H1 (cell line): Measurements from ENCODE around the gene STAT4. TPM values are rescaled to one million over a fixed set of nuclear protein-coding genes. Genes with fewer than 3 reads are reported as not detected.

ENCODE experiments used
- CTCF ChIA-PET: fragments of 300-600 bp; sonication (Branson Sonifier 250); formaldehyde crosslinking; loops from one replicate; lab custom pipeline; 2021; ENCODE audit not compliant: partially characterized antibody; lab: Charles Lee
- POLR2A ChIA-PET: fragments of 300-600 bp; sonication (Branson Sonifier 250); formaldehyde crosslinking; loops from one replicate; lab custom pipeline; 2021; ENCODE audit warnings: inconsistent platforms; ENCODE audit not compliant: partially characterized antibody; lab: Charles Lee
- DNase-seq, 2 experiments: peaks; one replicate each; pipeline versions ENCODE4 v3.0.0 to v3.0.0-alpha.2; 2010 to 2022; ENCODE audit warnings: low spot score in 2 of 2, low read depth in 1 of 2, mixed read lengths in 1 of 2
- FAIRE-seq: peaks from 2 replicates; lab custom pipeline; 2011; peaks lifted over from hg19 to GRCh38; lab: Jason Lieb, UNC
- H2AFZ ChIP-seq: 2 replicates; pipeline ENCODE4 v1.8.1; 2012; ENCODE audit warnings: low read length, inconsistent platforms
- H2AK5ac ChIP-seq: 2 replicates; pipeline ENCODE4 v1.6.1; 2013; ENCODE audit warnings: low read depth, low read length
- H2BK120ac ChIP-seq: replicated peaks from 2 replicates; pipeline ENCODE3; 2013; ENCODE audit warnings: low read depth, low read length, inconsistent platforms
- H2BK12ac ChIP-seq: 2 replicates; pipeline ENCODE4 v1.6.1; 2013; ENCODE audit warnings: low read depth, low read length
- H2BK15ac ChIP-seq: 2 replicates; pipeline ENCODE4 v1.6.1; 2013; ENCODE audit warnings: low read length
- H2BK20ac ChIP-seq: 2 replicates; pipeline ENCODE4 v1.6.1; 2013; ENCODE audit warnings: low read length
- H2BK5ac ChIP-seq: 2 replicates; pipeline ENCODE4 v1.6.1; 2013; ENCODE audit warnings: low read depth, low read length
- H3K14ac ChIP-seq: 2 replicates; pipeline ENCODE4 v1.6.1; 2013; ENCODE audit warnings: inconsistent platforms; ENCODE audit not compliant: insufficient read length
- H3K18ac ChIP-seq: 2 replicates; pipeline ENCODE4 v1.6.1; 2013; ENCODE audit warnings: low read length; ENCODE audit errors: extremely low read depth
- H3K23ac ChIP-seq: 2 replicates; pipeline ENCODE4 v1.6.1; 2013; ENCODE audit warnings: inconsistent platforms; ENCODE audit not compliant: insufficient read length
- H3K23me2 ChIP-seq: 2 replicates; pipeline ENCODE4 v1.6.1; 2013; ENCODE audit warnings: low read depth, low read length
- H3K27ac ChIP-seq: 2 replicates; pipeline ENCODE4 v1.6.1; 2011; ENCODE audit warnings: low read depth, low read length, inconsistent platforms
- H3K27me3 ChIP-seq, 4 experiments: replicated peaks in 1 of 4; 1 replicate in 1 of 4; 2 replicates in 3 of 4; pipeline versions ENCODE4 v1.6.1 to v1.8.1; 2011 to 2013; ENCODE audit warnings: low read length in 3 of 4, mild to moderate bottlenecking in 3 of 4, inconsistent platforms in 2 of 4, mixed read lengths in 2 of 4, moderate library complexity in 1 of 4; ENCODE audit not compliant: control insufficient read depth in 3 of 4, insufficient read depth in 3 of 4; ENCODE audit errors: extremely low read depth in 1 of 4
- H3K36me3 ChIP-seq, 4 experiments: 2 replicates each; pipeline versions ENCODE4 v1.6.1 to v1.8.1; 2011 to 2013; ENCODE audit warnings: mild to moderate bottlenecking in 4 of 4, low read length in 3 of 4, moderate library complexity in 2 of 4, control low read depth in 1 of 4, inconsistent platforms in 1 of 4; ENCODE audit not compliant: insufficient read depth in 4 of 4, control insufficient read depth in 2 of 4
- H3K4ac ChIP-seq: replicated peaks from 2 replicates; pipeline ENCODE3; 2013; ENCODE audit warnings: low read length, low read depth, mixed read lengths, inconsistent platforms; ENCODE audit not compliant: insufficient read length
- H3K4me1 ChIP-seq, 4 experiments: replicated peaks in 1 of 4; 1 replicate in 1 of 4; 2 replicates in 3 of 4; pipeline versions ENCODE4 v1.6.1 to v1.8.1; 2011 to 2013; ENCODE audit warnings: low read length in 3 of 4, inconsistent platforms in 2 of 4, mixed read lengths in 1 of 4; ENCODE audit not compliant: insufficient read depth in 4 of 4, control insufficient read depth in 3 of 4
- H3K4me2 ChIP-seq, 2 experiments: 2 replicates each; pipeline versions ENCODE4 v1.6.1 to v1.8.1; 2011 to 2013; ENCODE audit warnings: low read depth in 2 of 2, low read length in 2 of 2, control low read depth in 1 of 2, inconsistent platforms in 1 of 2, mild to moderate bottlenecking in 1 of 2; ENCODE audit not compliant: insufficient read depth in 1 of 2
- H3K4me3 ChIP-seq, 4 experiments: fragments of 200-600, 300-600 bp in 1 of 4; sonication (generic), shearing (Covaris generic), sonication (Bioruptor Twin) in 1 of 4; 2 replicates each; pipeline versions ENCODE4 v1.5.1 to v1.8.1; 2011 to 2016; ENCODE audit warnings: low read length in 4 of 4, low read depth in 3 of 4, control low read depth in 2 of 4, inconsistent platforms in 2 of 4, mild to moderate bottlenecking in 2 of 4, mixed read lengths in 1 of 4, moderate library complexity in 1 of 4; ENCODE audit not compliant: insufficient read depth in 2 of 4; ENCODE audit errors: extremely low read depth in 1 of 4
- H3K56ac ChIP-seq: replicated peaks from 2 replicates; pipeline ENCODE3; 2013; ENCODE audit warnings: low read depth, mild to moderate bottlenecking, mixed read lengths, low read length, inconsistent platforms; ENCODE audit not compliant: insufficient read length
- H3K79me1 ChIP-seq: 2 replicates; pipeline ENCODE4 v1.6.1; 2013; ENCODE audit warnings: low read depth, low read length, control low read depth
- H3K79me2 ChIP-seq, 2 experiments: 2 replicates each; pipeline versions ENCODE4 v1.6.1 to v1.8.1; 2012 to 2013; ENCODE audit warnings: low read length in 2 of 2, mild to moderate bottlenecking in 2 of 2, inconsistent platforms in 1 of 2; ENCODE audit not compliant: insufficient read depth in 2 of 2, control insufficient read depth in 1 of 2
- H3K9ac ChIP-seq, 4 experiments: replicated peaks in 1 of 4; 1 replicate in 1 of 4; 2 replicates in 3 of 4; pipeline versions ENCODE4 v1.6.1 to v1.8.1; 2011 to 2013; ENCODE audit warnings: low read depth in 3 of 4, low read length in 3 of 4, control low read depth in 2 of 4, mild to moderate bottlenecking in 2 of 4, moderate library complexity in 2 of 4, inconsistent platforms in 1 of 4; ENCODE audit errors: extremely low read depth in 1 of 4
- H3K9me3 ChIP-seq, 2 experiments: 2 replicates each; pipeline versions ENCODE4 v1.6.1 to v1.8.1; 2012 to 2013; ENCODE audit warnings: mild to moderate bottlenecking in 2 of 2, moderate library complexity in 2 of 2, control low read depth in 1 of 2, inconsistent platforms in 1 of 2, low read depth in 1 of 2, low read length in 1 of 2, mixed read lengths in 1 of 2; ENCODE audit not compliant: insufficient read depth in 2 of 2
- H4K20me1 ChIP-seq, 2 experiments: replicated peaks in 1 of 2; 2 replicates each; pipeline versions ENCODE3 to v1.8.1; 2011 to 2013; ENCODE audit warnings: inconsistent platforms in 2 of 2, low read length in 2 of 2, mild to moderate bottlenecking in 1 of 2; ENCODE audit not compliant: insufficient read depth in 2 of 2, control insufficient read depth in 1 of 2
- H4K5ac ChIP-seq: 2 replicates; pipeline ENCODE4 v1.6.1; 2013; ENCODE audit warnings: low read length, low read depth, mixed read lengths, inconsistent platforms; ENCODE audit not compliant: insufficient read length
- H4K8ac ChIP-seq: 2 replicates; pipeline ENCODE4 v1.8.0; 2013; ENCODE audit warnings: mild to moderate bottlenecking, moderate library complexity, low read length, inconsistent platforms; ENCODE audit not compliant: insufficient read depth; ENCODE audit errors: extremely low read depth
- H4K91ac ChIP-seq: replicated peaks from 2 replicates; pipeline ENCODE3; 2013; ENCODE audit warnings: low read length, mixed read lengths, inconsistent platforms; ENCODE audit not compliant: insufficient read length
- ATF2 ChIP-seq: IDR thresholded peaks from 2 replicates; pipeline ENCODE4 v1.6.1; 2012; ENCODE audit warnings: low read length, inconsistent platforms
- BRCA1 ChIP-seq: IDR thresholded peaks from 2 replicates; pipeline ENCODE4 v1.6.1; 2012; ENCODE audit warnings: low read depth, low read length, improper control_type of control experiment
- CREB1 ChIP-seq: IDR thresholded peaks from 2 replicates; pipeline ENCODE4 v1.6.1; 2012; ENCODE audit warnings: inconsistent platforms
- CTBP2 ChIP-seq: IDR thresholded peaks from 2 replicates; pipeline ENCODE4 v1.7.0; 2011; ENCODE audit warnings: borderline replicate concordance, mild to moderate bottlenecking, moderate library complexity, mixed read lengths, low read length; ENCODE audit not compliant: insufficient read depth, insufficient read length
- EP300 ChIP-seq, 2 experiments: IDR thresholded peaks; 1 replicate in 1 of 2; 2 replicates in 1 of 2; pipeline ENCODE4 v1.6.1; 2011 to 2012; ENCODE audit warnings: low read depth in 2 of 2, low read length in 2 of 2, mild to moderate bottlenecking in 2 of 2, borderline replicate concordance in 1 of 2, inconsistent platforms in 1 of 2, moderate library complexity in 1 of 2
- EZH2 ChIP-seq: fragments of 200-600 bp; sonication (generic); IDR thresholded peaks from 2 replicates; pipeline ENCODE4 v1.7.1; 2012; ENCODE audit warnings: low read depth, mild to moderate bottlenecking, moderate library complexity, low read length, inconsistent platforms; ENCODE audit not compliant: severe bottlenecking
- JUN ChIP-seq: IDR thresholded peaks from 2 replicates; pipeline ENCODE4 v1.6.1; 2011; ENCODE audit warnings: low read depth, mild to moderate bottlenecking, improper control_type of control experiment, low read length
- KDM1A ChIP-seq: fragments of 200-600, 300-600 bp; sonication (generic); IDR thresholded peaks from 2 replicates; pipeline ENCODE4 v1.7.1; 2016; ENCODE audit warnings: mild to moderate bottlenecking, low read length, borderline replicate concordance
- RAD21 ChIP-seq, 2 experiments: IDR thresholded peaks in 1 of 2; conservative IDR thresholded peaks in 1 of 2; 2 replicates each; pipeline ENCODE4 v1.6.1; 2011; ENCODE audit warnings: low read depth in 2 of 2, low read length in 2 of 2, improper control_type of control experiment in 1 of 2, inconsistent platforms in 1 of 2, mild to moderate bottlenecking in 1 of 2, moderate library complexity in 1 of 2
- WGBS, 2 experiments: shearing (Covaris generic) in 1 of 2; methylation state at CpG; one replicate each; pipeline versions ENCODE4 v1.1.6 to v1.1.7; 2013 to 2015; ENCODE audit warnings: low lambda C conversion rate in 2 of 2, mixed read lengths in 2 of 2, inconsistent platforms in 1 of 2, low coverage in 1 of 2, missing lambda C conversion rate in 1 of 2; ENCODE audit not compliant: insufficient replicate concordance in 2 of 2, insufficient coverage in 1 of 2, insufficient read length in 1 of 2; ENCODE audit errors: extremely low coverage in 1 of 2, missing lambda C conversion rate in 1 of 2; 5-methylcytosine and 5-hydroxymethylcytosine counted together
- polyA plus RNA-seq, 7 experiments: library from polyadenylated mRNA; depleted of rRNA in 3 of 7; stranded (reverse) in 5 of 7; unstranded in 2 of 7; fragments of >200 nt in 5 of 7; fragments of 200-250 nt in 2 of 7; gene quantifications; 1 replicate in 5 of 7; 2 replicates in 1 of 7; 4 replicates in 1 of 7; pipeline versions ENCODE4 v1.2.1 to v1.2.3, GENCODE V29; 2011 to 2013; ENCODE audit warnings: missing spikeins in 2 of 7, mixed read lengths in 2 of 7
- total RNA-seq: library from RNA; stranded (reverse); fragmentation: NEBNext Ultra II Directional; extraction: Animal tissue kit (Norgen Biotek cat#: 25700); gene quantifications from 2 replicates; pipeline ENCODE4 v1.2.1, GENCODE V29; 2021
- TF ChIP-seq, protein P1 (sequence below): IDR thresholded peaks from 2 replicates; pipeline ENCODE4 v1.6.1; 2012; ENCODE audit warnings: inconsistent platforms

Gene STAT4
- total and polyA plus RNA-seq, 2 of the 8 experiments (the other 6 are each of a cell fraction or from before 2014, with no cell fraction given): 0.36 to 0.63 TPM

DNA sequence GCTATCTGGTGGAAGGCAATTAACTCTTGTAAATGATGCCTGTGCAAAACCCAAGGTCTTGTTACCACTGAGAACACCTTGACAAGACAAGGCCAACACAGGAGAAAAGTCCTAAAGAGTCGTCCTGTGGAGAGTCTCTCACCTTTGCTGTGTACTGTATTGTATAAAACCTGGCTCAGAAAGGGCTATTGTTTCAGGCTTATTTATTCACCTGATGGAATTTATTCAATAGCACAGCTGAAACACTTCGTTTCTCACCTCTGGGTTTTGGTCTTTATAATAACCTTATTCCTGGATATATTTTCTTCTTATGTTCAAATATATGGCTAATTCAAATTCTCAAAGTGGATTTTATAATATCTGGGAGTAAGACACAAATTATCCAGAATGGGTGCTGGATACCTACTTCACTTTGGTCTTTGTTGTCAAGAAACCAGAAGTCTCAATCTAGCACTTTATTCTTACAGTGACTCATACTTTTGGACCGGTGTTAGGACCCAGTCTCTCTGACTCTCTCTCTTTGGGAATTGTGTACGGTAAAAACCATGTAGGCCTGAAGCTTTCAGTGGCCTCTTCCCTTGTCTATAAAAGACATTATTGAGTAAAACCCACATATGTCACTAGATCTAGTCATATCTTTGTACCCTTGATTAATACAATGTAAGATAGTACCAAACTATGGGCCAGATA lies 16.1 kb upstream of the STAT4 start:
- Histone ChIP-seq H3K56ac (no peak overlapping the region), H2AK5ac (no peak overlapping the region), H2BK5ac (no peak overlapping the region), H4K20me1 (no peaks in the 10 kb centered on the region), H3K27ac (no peak overlapping the region), H2BK120ac (no peak overlapping the region), H3K4me2 (no peak overlapping the region), H3K9me3 (no peaks in the 10 kb centered on the region), H3K4me1 (no peaks in the 10 kb centered on the region), H3K79me2 (no peaks in the 10 kb centered on the region), H3K23ac (no peak overlapping the region), H2BK12ac (no peak overlapping the region), H4K8ac (no peak overlapping the region), H4K5ac (no peak overlapping the region), H3K18ac (no peak overlapping the region), H4K91ac (no peak overlapping the region), H3K4me3 (no peak overlapping the region), H2AFZ (no peak overlapping the region), H3K36me3 (no peaks in the 10 kb centered on the region), H2BK20ac (no peak overlapping the region), H3K79me1 (no peaks in the 10 kb centered on the region), H3K4ac (no peak overlapping the region), H3K27me3 (no peaks in the 10 kb centered on the region), H3K14ac (no peak overlapping the region), H3K9ac (no peak overlapping the region), H3K23me2 (no peaks in the 10 kb centered on the region), H2BK15ac (no peak overlapping the region)
- POLR2A ChIA-PET: no interaction called here
- FAIRE-seq (no peak), DNase-seq (no peak)
- CTCF ChIA-PET: interaction anchor here (0.5 to 4.5 kb wide), 11 partner anchors 11 to 1473 kb away, joined by 3 to 39 read pairs (median 4); no protein-coding TSS in a partner anchor
- WGBS, 2 experiments: 91% methylated on average over 4 of the region's 4 CpGs; no CpG with 5 or more reads in 1 of the 2 experiments
- no peak for TF ChIP-seq EP300 (IDR thresholded peaks at IDR 0.05; ENCODE audit: borderline replicate concordance in 1 of 2, low read depth in 2 of 2, low read length in 2 of 2)
- TF ChIP-seq BRCA1: no peak
- TF ChIP-seq EZH2: no peak
- TF ChIP-seq CTBP2: no peak
- no peak for TF ChIP-seq RAD21 (IDR thresholded peaks at IDR 0.05 in 1 of 2, conservative IDR thresholded peaks at IDR 0.05 in 1 of 2; ENCODE audit: low read depth in 2 of 2, low read length in 2 of 2)
- TF ChIP-seq, protein P1, sequence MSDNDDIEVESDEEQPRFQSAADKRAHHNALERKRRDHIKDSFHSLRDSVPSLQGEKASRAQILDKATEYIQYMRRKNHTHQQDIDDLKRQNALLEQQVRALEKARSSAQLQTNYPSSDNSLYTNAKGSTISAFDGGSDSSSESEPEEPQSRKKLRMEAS: no peak
- TF ChIP-seq JUN: no peak
- no peak for TF ChIP-seq ATF2
- TF ChIP-seq KDM1A: no peak
- no peak for TF ChIP-seq CREB1
